HG03097 (cell line): ENCODE data around the gene SIL1.

Source experiments
- ATAC-seq: cut with Tn5 transposase; IDR thresholded peaks from one replicate; pipeline ENCODE4 v1.9.1; 2021; ENCODE audit not compliant: unreplicated experiment, low FRiP score

Gene SIL1

GRCh38 chr5:138903130-138903775 lies 294.9 kb downstream of the SIL1 start:
- no peak for ATAC-seq

GRCh38 chr5:138901716-138902115 lies 296.5 kb downstream of the SIL1 start:
- no peak for ATAC-seq

- ATAC-seq = no peak
These were observed 297.7 kb downstream of the SIL1 start for GRCh38 chr5:138900281-138900965.

GRCh38 chr5:138898742-138899141 lies 299.4 kb downstream of the SIL1 start:
- no peak for ATAC-seq

- ATAC-seq = no peak
These were observed 299.9 kb downstream of the SIL1 start for GRCh38 chr5:138898299-138898698.
